Karpas-422 (cell line): ENCODE data around the gene ACTL6A. TPM values are rescaled to one million over a fixed set of nuclear protein-coding genes. Genes with fewer than 3 reads are reported as not detected.
A peak's percentile ranks its signal among the peaks of the same experiment; 100 is the strongest.

Source experiments
- DNase-seq: peaks from one replicate; pipeline ENCODE4 v3.0.0-alpha.2; 2015
- H2AFZ ChIP-seq: fragments of 200-600 bp; sonication (generic); 2 replicates; pipeline ENCODE4 v1.6.1; 2014; ENCODE audit warnings: antibody characterized with exemption, low read length, mixed read lengths
- H3K27ac ChIP-seq: fragments of 200-600 bp; sonication (generic); 2 replicates; pipeline ENCODE4 v1.5.1; 2014; ENCODE audit warnings: mild to moderate bottlenecking, low read length, moderate library complexity
- H3K27me3 ChIP-seq: fragments of 200-600 bp; sonication (generic); 2 replicates; pipeline ENCODE4 v1.6.1; 2014; ENCODE audit warnings: low read length, mixed read lengths
- H3K36me3 ChIP-seq: fragments of 200-600 bp; sonication (generic); 2 replicates; pipeline ENCODE4 v1.6.1; 2014; ENCODE audit warnings: low read length, mixed read lengths; ENCODE audit not compliant: insufficient read depth
- H3K4me1 ChIP-seq: fragments of 200-600 bp; sonication (generic); 2 replicates; pipeline ENCODE4 v1.6.1; 2014; ENCODE audit warnings: mild to moderate bottlenecking, low read length, mixed read lengths
- H3K4me2 ChIP-seq: fragments of 200-600 bp; sonication (generic); 2 replicates; pipeline ENCODE4 v1.6.1; 2014; ENCODE audit warnings: low read length, low read depth, mild to moderate bottlenecking; ENCODE audit not compliant: poor library complexity, severe bottlenecking
- H3K4me3 ChIP-seq: fragments of 200-600 bp; sonication (generic); 2 replicates; pipeline ENCODE4 v1.5.1; 2014; ENCODE audit warnings: mild to moderate bottlenecking, antibody characterized with exemption, low read length, mixed read lengths
- H3K79me2 ChIP-seq: fragments of 200-600 bp; sonication (generic); 2 replicates; pipeline ENCODE4 v1.6.1; 2014; ENCODE audit warnings: mild to moderate bottlenecking, low read length, mixed read lengths
- H3K9ac ChIP-seq: fragments of 200-600 bp; sonication (generic); 2 replicates; pipeline ENCODE4 v1.6.0; 2014; ENCODE audit warnings: low read length
- H3K9me2 ChIP-seq: fragments of 200-600 bp; sonication (generic), shearing (Covaris generic); replicated peaks from 2 replicates; pipeline ENCODE4 v1.6.0; 2014; ENCODE audit warnings: mild to moderate bottlenecking, low read length, moderate library complexity; ENCODE audit not compliant: insufficient read depth
- H3K9me3 ChIP-seq: fragments of 300-700, 200-600 bp; sonication (generic); 2 replicates; pipeline ENCODE4 v1.6.1; 2014; ENCODE audit warnings: low read length, mixed read lengths
- H4K20me1 ChIP-seq: fragments of 200-600 bp; sonication (generic); 2 replicates; pipeline ENCODE4 v1.6.1; 2014; ENCODE audit warnings: mild to moderate bottlenecking, antibody characterized with exemption, low read length, low read depth; ENCODE audit not compliant: insufficient read depth
- total RNA-seq: library from RNA; depleted of rRNA; stranded (reverse); fragments of >200 nt; shearing (Covaris generic); gene quantifications from 2 replicates; pipeline ENCODE4 v1.2.3, GENCODE V29; 2014; ENCODE audit warnings: low replicate concordance

Gene ACTL6A
- total RNA-seq, 1 experiment from 2014 or later: 68.6 TPM

- no peak overlapping the region for H3K4me3 ChIP-seq
- no peaks in the 10 kb centered on the region for H3K36me3 ChIP-seq
- no peak overlapping the region for H3K27ac ChIP-seq
- no peaks in the 10 kb centered on the region for H4K20me1 ChIP-seq
- H3K4me2 ChIP-seq: no peak overlapping the region
- no peaks in the 10 kb centered on the region for H3K9me2 ChIP-seq
- H2AFZ ChIP-seq: no peak overlapping the region
- H3K9ac ChIP-seq: no peak overlapping the region
- DNase-seq: peak; percentile 17
- no peaks in the 10 kb centered on the region for H3K79me2 ChIP-seq
- no peaks in the 10 kb centered on the region for H3K4me1 ChIP-seq
- H3K27me3 ChIP-seq: no peaks in the 10 kb centered on the region
- no peaks in the 10 kb centered on the region for H3K9me3 ChIP-seq
Measured at GRCh38 chr3:179536256-179536655, 26.5 kb upstream of the ACTL6A start.

GRCh38 chr3:179541094-179541493 is 21.6 kb upstream of the ACTL6A start:
- Histone ChIP-seq H3K79me2 (no peaks in the 10 kb centered on the region), H3K9me3 (no peaks in the 10 kb centered on the region), H3K36me3 (no peaks in the 10 kb centered on the region), H3K27me3 (no peaks in the 10 kb centered on the region), H4K20me1 (no peaks in the 10 kb centered on the region), H3K9ac (no peak overlapping the region), H2AFZ (no peak overlapping the region), H3K4me2 (no peak overlapping the region), H3K4me3 (no peak overlapping the region), H3K27ac (no peak overlapping the region), H3K9me2 (no peaks in the 10 kb centered on the region), H3K4me1 (no peaks in the 10 kb centered on the region)
- peak; percentile 31 for DNase-seq

- Histone ChIP-seq H3K4me2 (no peak overlapping the region), H3K79me2 (no peaks in the 10 kb centered on the region), H4K20me1 (no peaks in the 10 kb centered on the region), H3K27ac (no peak overlapping the region), H3K36me3 (no peaks in the 10 kb centered on the region), H3K27me3 (no peaks in the 10 kb centered on the region), H3K9me3 (no peaks in the 10 kb centered on the region), H3K4me3 (no peak overlapping the region), H3K9ac (no peak overlapping the region), H3K4me1 (no peaks in the 10 kb centered on the region), H2AFZ (no peak overlapping the region), H3K9me2 (no peaks in the 10 kb centered on the region)
- no peak for DNase-seq
Measured at GRCh38 chr3:179541596-179541995, 21.1 kb upstream of the ACTL6A start.

GRCh38 chr3:179542375-179542774 is 20.4 kb upstream of the ACTL6A start:
- no peaks in the 10 kb centered on the region for H3K9me3 ChIP-seq
- no peaks in the 10 kb centered on the region for H3K27me3 ChIP-seq
- no peak overlapping the region for H3K27ac ChIP-seq
- H3K9ac ChIP-seq: no peak overlapping the region
- no peak for DNase-seq
- H2AFZ ChIP-seq: no peak overlapping the region
- no peaks in the 10 kb centered on the region for H3K9me2 ChIP-seq
- no peak overlapping the region for H3K4me2 ChIP-seq
- no peaks in the 10 kb centered on the region for H4K20me1 ChIP-seq
- H3K4me1 ChIP-seq: no peaks in the 10 kb centered on the region
- H3K36me3 ChIP-seq: no peaks in the 10 kb centered on the region
- no peak overlapping the region for H3K4me3 ChIP-seq
- no peaks in the 10 kb centered on the region for H3K79me2 ChIP-seq

- Histone ChIP-seq H3K9me3 (no peaks in the 10 kb centered on the region), H3K79me2 (no peaks in the 10 kb centered on the region)
- DNase-seq: no peak
Measured at GRCh38 chr3:179544981-179545645, 17.6 kb upstream of the ACTL6A start.

GRCh38 chr3:179546814-179547241 is 15.9 kb upstream of the ACTL6A start:
- H3K4me1 ChIP-seq: no peaks in the 10 kb centered on the region
- DNase-seq: peak; percentile 17
- H2AFZ ChIP-seq: no peak overlapping the region
- H3K36me3 ChIP-seq: no peaks in the 10 kb centered on the region
- H3K4me2 ChIP-seq: no peak overlapping the region
- no peaks in the 10 kb centered on the region for H3K79me2 ChIP-seq
- H3K4me3 ChIP-seq: no peak overlapping the region
- H3K27ac ChIP-seq: no peak overlapping the region
- H3K27me3 ChIP-seq: no peaks in the 10 kb centered on the region
- H3K9me2 ChIP-seq: no peaks in the 10 kb centered on the region
- H4K20me1 ChIP-seq: no peaks in the 10 kb centered on the region
- no peaks in the 10 kb centered on the region for H3K9me3 ChIP-seq
- H3K9ac ChIP-seq: no peak overlapping the region

More at GRCh38 chr3:179544981-179545645, 17.6 kb upstream of the ACTL6A start:
- H3K4me1 ChIP-seq: no peaks in the 10 kb centered on the region
- no peak overlapping the region for H3K4me2 ChIP-seq
- no peak overlapping the region for H3K27ac ChIP-seq
- no peak overlapping the region for H3K4me3 ChIP-seq
- no peaks in the 10 kb centered on the region for H3K36me3 ChIP-seq
- H4K20me1 ChIP-seq: no peaks in the 10 kb centered on the region
- H3K27me3 ChIP-seq: no peaks in the 10 kb centered on the region
- H3K9ac ChIP-seq: no peak overlapping the region
- no peak overlapping the region for H2AFZ ChIP-seq
- no peaks in the 10 kb centered on the region for H3K9me2 ChIP-seq

GRCh38 chr3:179551349-179552105 is 11.2 kb upstream of the ACTL6A start:
- no peaks in the 10 kb centered on the region for H3K79me2 ChIP-seq
- no peaks in the 10 kb centered on the region for H3K9me3 ChIP-seq
- H3K27ac ChIP-seq: no peak overlapping the region
- no peaks in the 10 kb centered on the region for H4K20me1 ChIP-seq
- H3K4me2 ChIP-seq: no peak overlapping the region
- H3K27me3 ChIP-seq: no peaks in the 10 kb centered on the region
- peak; percentile 35 for DNase-seq
- no peak overlapping the region for H3K9ac ChIP-seq
- no peaks in the 10 kb centered on the region for H3K36me3 ChIP-seq
- H2AFZ ChIP-seq: no peak overlapping the region
- H3K4me3 ChIP-seq: no peak overlapping the region
- no peaks in the 10 kb centered on the region for H3K4me1 ChIP-seq
- H3K9me2 ChIP-seq: no peaks in the 10 kb centered on the region

GRCh38 chr3:179558742-179559364 is 3.9 kb upstream of the ACTL6A start:
- peak; percentile 85 for DNase-seq
- Histone ChIP-seq H3K9ac (no peak overlapping the region), H3K27ac (no peak overlapping the region), H3K27me3 (no peaks in the 10 kb centered on the region), H2AFZ (no peak overlapping the region), H3K9me3 (no peaks in the 10 kb centered on the region), H4K20me1 (no peaks in the 10 kb centered on the region; the same call in 1 of the 2 replicates), H3K4me2 (no peak overlapping the region), H3K36me3 (no peaks in the 10 kb centered on the region), H3K4me3 (no peak overlapping the region), H3K4me1 (peaks cover 11% of the 10 kb centered on the region), H3K9me2 (no peaks in the 10 kb centered on the region), H3K79me2 (peaks cover 4% of the 10 kb centered on the region)
